WERI-Rb-1 (cell line): ENCODE data around the gene SPATA9.

Experiments used
- DNase-seq: peaks from one replicate; pipeline ENCODE4 v3.0.0-alpha.2; 2020
- H3K27ac ChIP-seq: fragments of 250-450 bp; sonication (Bioruptor Pico); 2 replicates; pipeline ENCODE4 v1.5.1; 2020; ENCODE audit warnings: mild to moderate bottlenecking, moderate library complexity
- H3K27me3 ChIP-seq: fragments of 250-450 bp; sonication (Bioruptor Pico); 2 replicates; pipeline ENCODE4 v1.5.1; 2021; ENCODE audit warnings: mild to moderate bottlenecking, low read depth, moderate library complexity; ENCODE audit not compliant: insufficient read depth, severe bottlenecking
- H3K36me3 ChIP-seq: fragments of 250-450 bp; sonication (Bioruptor Pico); 2 replicates; pipeline ENCODE4 v1.5.1; 2020; ENCODE audit warnings: mild to moderate bottlenecking, moderate library complexity
- H3K4me3 ChIP-seq: 2 replicates; pipeline ENCODE4 v1.5.1; 2011; ENCODE audit warnings: low read depth, mild to moderate bottlenecking, control low read depth, low read length
- H3K9me3 ChIP-seq: fragments of 250-450 bp; sonication (Bioruptor Pico); 2 replicates; pipeline ENCODE4 v1.5.1; 2021; ENCODE audit warnings: mild to moderate bottlenecking, moderate library complexity; ENCODE audit not compliant: severe bottlenecking
- CTCF ChIP-seq: IDR thresholded peaks from 2 replicates; pipeline ENCODE4 v1.5.1; 2011; ENCODE audit warnings: low read depth, mild to moderate bottlenecking, control low read depth, inconsistent platforms, low read length

The SPATA9 gene

DNA sequence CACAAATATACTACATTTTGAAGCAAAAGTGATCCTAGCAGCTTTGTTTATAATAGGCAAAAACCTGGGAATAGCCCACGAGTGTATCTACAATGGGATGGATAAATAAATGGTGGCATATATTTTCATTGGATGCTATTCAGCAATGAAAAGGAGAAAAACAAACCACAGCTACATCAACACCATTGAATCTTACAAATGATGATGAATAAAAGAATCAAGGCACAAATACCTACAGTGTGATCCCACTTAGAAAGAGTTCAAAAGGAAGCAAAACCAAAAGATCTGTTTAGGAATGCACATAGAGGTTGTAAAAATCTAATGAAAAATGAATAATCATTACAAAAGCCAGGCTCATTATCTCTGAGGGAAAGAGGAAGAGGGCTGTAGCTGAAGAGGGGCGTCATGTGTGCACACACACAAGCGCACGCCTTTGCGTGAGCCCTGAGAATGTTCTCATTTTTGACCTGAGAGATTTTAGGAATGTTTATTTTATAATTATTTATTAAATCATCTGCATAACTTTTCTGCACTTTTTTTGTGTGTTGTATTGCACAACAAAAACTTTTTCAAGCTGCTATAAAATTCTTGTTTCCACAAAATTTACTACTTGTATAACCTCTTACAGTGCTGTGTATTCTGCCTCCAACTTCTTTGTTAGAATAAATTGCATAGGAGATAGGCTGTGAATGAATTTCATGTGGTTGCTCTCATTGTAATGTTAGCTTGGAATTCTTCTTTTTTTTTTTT lies 42.5 kb upstream of the SPATA9 start:
- H3K36me3 ChIP-seq: no peaks in the 10 kb centered on the region
- H3K27ac ChIP-seq: no peak overlapping the region
- H3K4me3 ChIP-seq: no peak overlapping the region
- H3K27me3 ChIP-seq: no peaks in the 10 kb centered on the region
- TF ChIP-seq CTCF: no peak
- no peaks in the 10 kb centered on the region for H3K9me3 ChIP-seq
- DNase-seq: no peak

DNA sequence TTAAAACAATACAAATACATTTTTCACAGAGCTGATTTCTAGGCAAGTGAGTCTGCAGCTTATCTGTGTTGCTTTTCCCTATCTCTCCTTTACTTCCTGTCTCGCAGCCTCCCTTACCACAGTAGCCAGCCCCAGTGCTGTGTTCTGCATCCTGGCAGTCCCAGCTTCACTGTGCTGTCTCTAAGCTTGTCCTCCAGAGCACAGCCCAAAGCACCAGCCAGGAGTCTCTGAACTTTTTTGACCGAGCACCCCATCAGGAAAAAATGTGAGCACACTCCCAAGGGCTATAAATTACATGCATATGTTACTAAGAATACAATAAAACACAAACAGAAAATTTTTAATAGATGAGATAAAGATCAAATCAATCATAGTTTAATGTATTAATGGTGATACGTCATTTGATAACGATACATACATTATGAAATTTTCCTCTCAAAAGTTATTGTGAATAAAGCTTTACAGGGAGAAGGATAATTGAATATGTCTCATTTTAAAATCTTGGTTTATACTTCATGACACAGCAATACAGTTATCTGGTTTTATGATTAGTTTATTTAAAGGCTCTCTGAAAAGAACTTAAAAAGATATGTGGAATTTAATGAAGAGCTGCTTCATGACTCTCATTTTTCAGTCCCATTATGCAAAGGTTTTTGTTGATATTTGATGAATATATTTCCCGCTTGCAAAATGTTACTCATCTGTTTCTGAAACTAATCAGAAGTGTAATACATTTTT lies 41.0 kb upstream of the SPATA9 start:
- no peak overlapping the region for H3K27ac ChIP-seq
- no peak for DNase-seq
- no peaks in the 10 kb centered on the region for H3K27me3 ChIP-seq
- H3K4me3 ChIP-seq: no peak overlapping the region
- TF ChIP-seq CTCF: no peak
- H3K9me3 ChIP-seq: no peaks in the 10 kb centered on the region
- H3K36me3 ChIP-seq: no peaks in the 10 kb centered on the region

GRCh38 chr5:95721582-95722295 lies 38.9 kb upstream of the SPATA9 start:
- Histone ChIP-seq H3K36me3 (no peaks in the 10 kb centered on the region), H3K27ac (no peak overlapping the region), H3K27me3 (no peaks in the 10 kb centered on the region), H3K9me3 (no peaks in the 10 kb centered on the region), H3K4me3 (no peak overlapping the region)
- DNase-seq: no peak
- TF ChIP-seq CTCF: no peak

DNA sequence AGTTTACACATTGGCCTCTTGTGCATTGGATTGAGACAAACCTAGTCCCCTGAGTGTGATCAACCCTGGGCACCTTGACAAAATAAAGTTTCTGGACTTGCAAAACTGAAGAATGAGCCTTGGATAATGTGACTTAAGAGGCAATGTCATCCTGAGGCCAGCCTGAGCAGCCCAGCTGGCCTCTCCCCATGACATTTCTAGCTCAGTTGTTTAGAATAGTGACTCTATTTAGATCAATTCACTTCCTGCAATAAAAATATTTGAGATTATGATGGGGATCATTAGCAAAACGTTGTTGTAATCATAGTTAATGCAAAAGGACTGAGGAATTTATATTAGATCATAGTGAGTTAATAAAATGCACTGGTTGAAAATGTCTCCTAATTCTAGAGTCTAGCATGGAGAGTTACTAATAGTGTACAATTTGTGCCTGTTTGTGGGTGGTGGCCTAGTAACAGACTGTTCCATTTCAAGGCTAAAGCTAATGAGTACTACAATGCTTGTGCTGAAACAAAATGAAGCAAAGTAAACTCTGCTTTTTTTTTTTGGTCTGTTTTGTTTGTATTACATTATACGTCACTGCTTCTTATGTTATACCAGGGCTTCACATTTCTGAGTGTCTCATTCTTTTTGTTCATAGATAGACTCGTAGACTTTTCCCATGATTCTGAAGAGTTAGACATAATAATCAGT lies 37.4 kb upstream of the SPATA9 start:
- DNase-seq: no peak
- Histone ChIP-seq H3K27me3 (no peaks in the 10 kb centered on the region), H3K27ac (no peak overlapping the region), H3K4me3 (no peak overlapping the region), H3K36me3 (no peaks in the 10 kb centered on the region), H3K9me3 (no peaks in the 10 kb centered on the region)
- no peak for TF ChIP-seq CTCF

- Histone ChIP-seq H3K27ac (no peak overlapping the region), H3K36me3 (no peaks in the 10 kb centered on the region), H3K9me3 (no peaks in the 10 kb centered on the region), H3K4me3 (no peak overlapping the region), H3K27me3 (no peaks in the 10 kb centered on the region)
- no peak for DNase-seq
- TF ChIP-seq CTCF: no peak
Measured at GRCh38 chr5:95718738-95719137, 35.9 kb upstream of the SPATA9 start.
